ENCODE data around the gene PLCL2.

PLCL2 gene

DNA sequence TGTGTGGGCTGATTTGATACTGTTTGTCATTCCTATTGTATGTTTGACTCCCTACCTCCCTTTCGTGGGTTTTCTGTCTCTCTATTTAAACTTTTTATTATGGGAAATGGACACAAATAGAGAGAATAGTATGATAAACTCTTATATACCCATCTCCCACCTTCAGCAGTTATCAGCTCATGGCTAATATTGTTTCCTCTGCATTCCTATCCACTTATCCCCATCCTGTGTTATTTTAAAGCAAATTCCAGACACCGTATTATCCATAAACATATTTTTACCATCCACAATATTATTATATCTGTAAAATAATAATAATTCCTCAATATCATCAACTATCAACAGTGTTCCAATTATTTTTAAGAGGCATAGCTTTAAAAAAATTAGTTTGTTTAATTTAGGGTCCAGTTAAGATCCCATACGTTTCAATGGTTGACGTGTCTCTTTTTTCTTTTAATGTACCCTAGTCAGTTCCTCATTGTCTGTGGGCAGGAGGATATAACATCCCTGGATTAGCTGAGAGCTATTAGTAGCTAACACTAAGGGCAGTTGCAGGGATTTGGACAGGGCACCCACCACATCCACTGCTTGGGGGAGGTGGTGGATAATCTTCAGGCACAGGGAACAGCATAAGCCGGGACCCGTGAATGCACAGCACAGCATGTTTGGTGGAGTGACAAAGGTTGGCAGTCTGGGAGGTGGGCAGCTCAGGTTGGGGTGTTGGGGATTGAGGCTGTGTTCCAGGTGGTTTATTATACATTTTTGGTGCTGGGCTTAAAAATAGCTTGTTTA is 23.5 kb downstream of the PLCL2 start:
- no peak for DNase-seq (ENCODE audit: low read depth)
- TF ChIP-seq, protein P1, sequence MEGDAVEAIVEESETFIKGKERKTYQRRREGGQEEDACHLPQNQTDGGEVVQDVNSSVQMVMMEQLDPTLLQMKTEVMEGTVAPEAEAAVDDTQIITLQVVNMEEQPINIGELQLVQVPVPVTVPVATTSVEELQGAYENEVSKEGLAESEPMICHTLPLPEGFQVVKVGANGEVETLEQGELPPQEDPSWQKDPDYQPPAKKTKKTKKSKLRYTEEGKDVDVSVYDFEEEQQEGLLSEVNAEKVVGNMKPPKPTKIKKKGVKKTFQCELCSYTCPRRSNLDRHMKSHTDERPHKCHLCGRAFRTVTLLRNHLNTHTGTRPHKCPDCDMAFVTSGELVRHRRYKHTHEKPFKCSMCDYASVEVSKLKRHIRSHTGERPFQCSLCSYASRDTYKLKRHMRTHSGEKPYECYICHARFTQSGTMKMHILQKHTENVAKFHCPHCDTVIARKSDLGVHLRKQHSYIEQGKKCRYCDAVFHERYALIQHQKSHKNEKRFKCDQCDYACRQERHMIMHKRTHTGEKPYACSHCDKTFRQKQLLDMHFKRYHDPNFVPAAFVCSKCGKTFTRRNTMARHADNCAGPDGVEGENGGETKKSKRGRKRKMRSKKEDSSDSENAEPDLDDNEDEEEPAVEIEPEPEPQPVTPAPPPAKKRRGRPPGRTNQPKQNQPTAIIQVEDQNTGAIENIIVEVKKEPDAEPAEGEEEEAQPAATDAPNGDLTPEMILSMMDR (IDR thresholded peaks at IDR 0.05; ENCODE audit: control insufficient read depth, extremely low read depth, insufficient read depth) = no peak
- H3K4me3 ChIP-seq (ENCODE audit: low read depth, low read length) = no peak overlapping the region

DNA sequence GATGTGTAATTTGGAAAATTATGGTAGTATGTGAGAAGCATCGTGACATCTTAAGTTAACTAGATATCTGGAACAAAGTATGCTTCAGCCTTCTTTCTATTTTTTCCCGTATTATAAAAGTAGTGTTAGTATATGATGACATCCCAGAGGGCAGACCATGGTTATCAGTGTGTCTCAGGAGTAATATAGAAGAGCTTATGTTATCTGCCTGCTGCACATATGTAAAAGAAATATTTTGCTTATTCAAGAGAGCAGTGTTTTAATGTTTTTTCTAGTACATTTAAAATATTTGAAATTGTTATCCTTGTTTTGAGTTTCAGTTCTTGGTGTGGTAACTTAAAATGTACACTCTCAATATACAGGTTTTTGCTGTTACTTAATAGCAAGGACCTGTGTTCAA is 24.1 kb downstream of the PLCL2 start:
- TF ChIP-seq, protein P1 (IDR thresholded peaks at IDR 0.05; ENCODE audit: control insufficient read depth, extremely low read depth, insufficient read depth) = no peak
- H3K4me3 ChIP-seq (ENCODE audit: low read depth, low read length) = no peak overlapping the region
- no peak for DNase-seq (ENCODE audit: low read depth)

DNA sequence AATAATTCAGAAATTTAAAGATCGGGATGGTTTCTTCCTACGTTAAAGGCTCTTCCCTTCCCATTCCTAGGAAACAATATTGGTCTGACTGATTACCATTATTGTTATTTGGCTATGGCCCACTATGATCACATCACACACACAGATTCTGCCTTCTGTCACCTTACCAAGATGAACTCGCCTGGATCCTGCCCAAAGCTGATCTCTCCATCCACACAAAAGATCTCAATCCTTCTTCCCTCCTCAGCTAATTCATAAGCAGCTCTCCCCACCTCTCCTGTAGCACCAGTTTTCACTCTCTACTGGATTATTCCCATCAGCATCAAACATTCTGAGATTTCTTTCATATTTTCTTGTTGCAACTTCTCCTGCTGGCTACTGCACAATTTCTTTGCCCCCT is 25.0 kb downstream of the PLCL2 start:
- TF ChIP-seq, protein P1 (IDR thresholded peaks at IDR 0.05; ENCODE audit: control insufficient read depth, extremely low read depth, insufficient read depth) = no peak
- no peak overlapping the region for H3K4me3 ChIP-seq (ENCODE audit: low read depth, low read length)
- DNase-seq (ENCODE audit: low read depth) = no peak

DNA sequence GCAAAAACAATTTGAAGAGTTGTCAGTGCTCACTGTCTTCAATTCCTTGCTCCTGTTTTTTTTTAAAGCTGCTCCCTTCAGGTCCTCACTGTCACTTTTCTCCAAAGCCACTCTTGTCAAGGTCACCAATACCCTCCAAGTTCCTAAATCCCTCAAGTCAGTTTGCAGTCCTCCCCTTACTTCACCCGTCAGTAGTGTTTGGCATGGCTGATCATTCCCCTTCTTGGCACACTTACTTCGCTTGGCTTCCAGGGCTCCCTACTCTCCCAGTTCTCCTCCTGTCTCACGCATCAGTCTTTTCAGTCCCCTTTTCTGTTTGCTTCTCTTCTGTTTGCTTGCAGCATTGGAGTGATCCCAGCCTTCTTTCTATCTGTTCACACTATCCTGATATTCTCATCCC is 25.5 kb downstream of the PLCL2 start:
- no peak overlapping the region for H3K4me3 ChIP-seq (ENCODE audit: low read depth, low read length)
- no peak for DNase-seq (ENCODE audit: low read depth)
- TF ChIP-seq, protein P1 (IDR thresholded peaks at IDR 0.05; ENCODE audit: control insufficient read depth, extremely low read depth, insufficient read depth) = no peak

DNA sequence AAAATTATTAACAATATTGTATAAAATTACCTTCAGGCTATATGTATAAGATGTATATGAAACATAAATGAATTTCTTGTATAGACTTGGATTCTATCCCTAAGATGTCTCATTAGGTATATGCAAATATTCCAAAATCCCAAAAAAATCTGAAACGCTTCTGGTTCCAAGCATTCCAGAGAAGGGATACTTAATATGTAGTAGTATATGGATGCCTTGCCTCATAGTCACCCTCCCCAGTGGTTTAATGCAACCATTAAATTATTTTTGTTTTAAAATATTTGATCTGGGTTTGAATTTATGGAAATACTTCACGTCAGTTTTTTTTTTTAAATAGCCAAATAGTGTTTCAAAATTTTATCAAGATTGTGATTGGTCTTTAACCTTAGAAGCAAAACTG is 27.2 kb downstream of the PLCL2 start:
- TF ChIP-seq, protein P1 (IDR thresholded peaks at IDR 0.05; ENCODE audit: control insufficient read depth, extremely low read depth, insufficient read depth) = no peak
- no peak for DNase-seq (ENCODE audit: low read depth)
- H3K4me3 ChIP-seq (ENCODE audit: low read depth, low read length) = no peak overlapping the region

DNA sequence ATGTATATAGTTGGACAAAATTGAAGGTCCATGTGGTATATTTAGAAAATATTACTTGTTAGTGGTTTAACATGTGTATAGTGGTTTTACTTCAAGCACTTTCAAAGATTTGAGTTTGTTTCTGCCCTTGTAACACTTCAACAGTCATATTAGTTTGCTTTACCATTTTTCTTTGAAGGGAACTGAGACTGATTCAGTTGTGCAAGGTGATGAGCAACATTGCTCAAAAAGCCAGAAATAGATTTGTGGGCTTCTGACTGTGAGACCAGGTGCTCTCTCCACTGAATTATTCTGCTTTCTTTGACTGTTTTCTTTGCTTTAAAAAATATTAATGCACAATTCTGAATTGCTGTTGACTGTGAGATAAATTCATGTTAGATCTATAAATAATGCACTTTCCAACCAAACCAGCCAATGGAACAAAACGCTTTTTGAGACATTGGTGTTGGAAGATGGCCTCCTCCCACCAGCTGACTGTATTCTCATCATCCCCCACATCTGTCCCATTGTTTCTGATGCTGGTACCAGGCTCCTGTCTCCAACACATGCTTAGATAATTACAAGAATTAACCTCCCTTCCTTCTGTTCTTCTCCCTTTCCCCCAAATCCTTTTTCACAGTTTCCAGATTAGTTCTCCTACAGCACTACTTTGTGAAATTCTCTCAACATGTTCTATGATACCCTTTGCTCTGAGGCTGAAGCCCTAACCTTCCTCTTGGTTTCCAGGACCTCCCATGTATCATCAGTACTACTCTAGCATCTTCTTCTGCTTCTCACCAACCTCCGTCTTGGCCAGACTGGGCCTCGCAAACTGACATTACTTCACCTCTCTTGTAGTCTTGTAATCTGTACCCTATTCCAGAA is 27.9 kb downstream of the PLCL2 start:
- no peak overlapping the region for H3K4me3 ChIP-seq (ENCODE audit: low read depth, low read length)
- TF ChIP-seq, protein P1 (IDR thresholded peaks at IDR 0.05; ENCODE audit: control insufficient read depth, extremely low read depth, insufficient read depth) = no peak
- no peak for DNase-seq (ENCODE audit: low read depth)
